SK-N-SH (cell line): ENCODE results near the gene TXLNA. TPM values are rescaled to one million over a fixed set of nuclear protein-coding genes. Genes with fewer than 3 reads are reported as not detected.

Experiments
- CTCF ChIA-PET: fragments of 300-600, 350-600 bp; formaldehyde crosslinking; extraction: SDS; loops from one replicate; lab custom pipeline; 2021; lab: Yijun Ruan, JAX
- POLR2A ChIA-PET: fragments of 350-600 bp; sonication (Branson Sonifier 250); formaldehyde crosslinking; extraction: SDS; loops from one replicate; lab custom pipeline; 2020; ENCODE audit warnings: antibody characterized with exemption, inconsistent platforms; lab: Yijun Ruan, JAX
- DNase-seq: peaks from one replicate; pipeline ENCODE4 v3.0.0; 2012
- H2AFZ ChIP-seq: fragments of 200-600 bp; sonication (generic); 2 replicates; pipeline ENCODE4 v1.8.1; 2016; ENCODE audit warnings: antibody characterized with exemption, mild to moderate bottlenecking, low read depth
- H3F3A ChIP-seq: fragments of 200-600 bp; sonication (generic); replicated peaks from 2 replicates; pipeline ENCODE3; 2016; ENCODE audit warnings: antibody characterized with exemption, mild to moderate bottlenecking; ENCODE audit not compliant: insufficient read depth
- H3K27ac ChIP-seq, 2 experiments: fragments of 200-500 bp in 1 of 2; fragments of 200-600 bp in 1 of 2; sonication (Bioruptor generic) in 1 of 2; sonication (generic), shearing (Covaris generic) in 1 of 2; 2 replicates each; pipeline versions ENCODE4 v1.5.1 to v1.6.1; 2014 to 2016; ENCODE audit warnings: low read depth in 2 of 2, inconsistent platforms in 1 of 2, low read length in 1 of 2, mild to moderate bottlenecking in 1 of 2, mixed read lengths in 1 of 2
- H3K27me3 ChIP-seq: fragments of 200-600 bp; sonication (generic), shearing (Covaris generic); 2 replicates; pipeline ENCODE4 v1.6.1; 2016; ENCODE audit warnings: mixed run types; ENCODE audit not compliant: insufficient read depth
- H3K36me3 ChIP-seq, 2 experiments: fragments of 200-500 bp in 1 of 2; fragments of 200-600 bp in 1 of 2; sonication (Bioruptor generic) in 1 of 2; sonication (generic) in 1 of 2; replicated peaks in 1 of 2; 2 replicates each; pipeline versions ENCODE3 to v1.5.1; 2014 to 2016; ENCODE audit warnings: low read length in 1 of 2, mild to moderate bottlenecking in 1 of 2; ENCODE audit not compliant: insufficient read depth in 2 of 2, control insufficient read depth in 1 of 2
- H3K4me1 ChIP-seq, 2 experiments: fragments of 200-500 bp in 1 of 2; fragments of 200-600 bp in 1 of 2; sonication (Bioruptor generic) in 1 of 2; sonication (generic), shearing (Covaris generic) in 1 of 2; 2 replicates each; pipeline versions ENCODE4 v1.5.1 to v1.6.1; 2014 to 2016; ENCODE audit warnings: low read depth in 1 of 2, low read length in 1 of 2, mixed run types in 1 of 2; ENCODE audit not compliant: insufficient read depth in 2 of 2, control insufficient read depth in 1 of 2
- H3K4me2 ChIP-seq: fragments of 200-600 bp; sonication (generic), shearing (Covaris generic); 2 replicates; pipeline ENCODE4 v1.6.1; 2017; ENCODE audit warnings: mixed run types
- H3K4me3 ChIP-seq, 2 experiments: fragments of 200-500 bp in 1 of 2; fragments of 200-600 bp in 1 of 2; sonication (Bioruptor generic) in 1 of 2; sonication (generic), shearing (Covaris generic) in 1 of 2; 2 replicates each; pipeline versions ENCODE4 v1.5.1 to v1.8.1; 2014 to 2016; ENCODE audit warnings: low read depth in 2 of 2, inconsistent platforms in 1 of 2, low read length in 1 of 2, mild to moderate bottlenecking in 1 of 2, mixed read lengths in 1 of 2, moderate library complexity in 1 of 2
- H3K79me2 ChIP-seq: fragments of 200-600 bp; sonication (generic); 2 replicates; pipeline ENCODE4 v1.8.1; 2017; ENCODE audit warnings: mild to moderate bottlenecking; ENCODE audit not compliant: insufficient read depth
- H3K9ac ChIP-seq: fragments of 200-600 bp; sonication (generic); 2 replicates; pipeline ENCODE4 v1.6.1; 2017; ENCODE audit warnings: mixed run types
- H3K9me2 ChIP-seq: fragments of 200-600 bp; sonication (generic); 2 replicates; pipeline ENCODE4 v1.6.1; 2017; ENCODE audit warnings: mixed run types
- H3K9me3 ChIP-seq: fragments of 200-600 bp; sonication (generic); 2 replicates; pipeline ENCODE4 v1.6.1; 2017; ENCODE audit warnings: mixed run types, mild to moderate bottlenecking, moderate library complexity
- H4K20me1 ChIP-seq: fragments of 200-600 bp; sonication (generic); 2 replicates; pipeline ENCODE4 v1.6.1; 2017; ENCODE audit warnings: mild to moderate bottlenecking, mixed run types; ENCODE audit not compliant: insufficient read depth
- CHD2 ChIP-seq: fragments of 150-350 bp; IDR thresholded peaks from 2 replicates; pipeline ENCODE4 v1.6.1; 2018; ENCODE audit warnings: low read length; ENCODE audit not compliant: partially characterized antibody
- ELF1 ChIP-seq: IDR thresholded peaks from 2 replicates; pipeline ENCODE4 v1.4.0; 2012
- NFIC ChIP-seq: IDR thresholded peaks from 2 replicates; pipeline ENCODE4 v1.4.0; 2012; ENCODE audit warnings: borderline replicate concordance
- RAD21 ChIP-seq: IDR thresholded peaks from 2 replicates; pipeline ENCODE4 v1.6.1; 2012; ENCODE audit warnings: mild to moderate bottlenecking, low read length
- SMC3 ChIP-seq: IDR thresholded peaks from 2 replicates; pipeline ENCODE4 v1.6.1; 2012; ENCODE audit warnings: low read depth, low read length, improper control_type of control experiment
- TAF1 ChIP-seq: IDR thresholded peaks from 2 replicates; pipeline ENCODE4 v1.6.1; 2012; ENCODE audit warnings: low read depth, mild to moderate bottlenecking, low read length, moderate library complexity, borderline replicate concordance
- TCF12 ChIP-seq: IDR thresholded peaks from 2 replicates; pipeline ENCODE4 v1.4.0; 2012
- WGBS: methylation state at CpG from one replicate; pipeline ENCODE4 v1.1.6; 2017; ENCODE audit warnings: low lambda C conversion rate; 5-methylcytosine and 5-hydroxymethylcytosine counted together
- polyA plus RNA-seq, 3 experiments: library from polyadenylated mRNA; depleted of rRNA; stranded (reverse); fragments of >200 nt; gene quantifications; 2 replicates each; pipeline ENCODE4 v1.2.3, GENCODE V29; 2012
- TF ChIP-seq, protein P1 (sequence below): fragments of 200-600 bp; sonication (generic); IDR thresholded peaks from 2 replicates; pipeline ENCODE4 v1.6.1; 2017; ENCODE audit warnings: antibody characterized with exemption, mild to moderate bottlenecking, moderate library complexity
- TF ChIP-seq, protein P2 (sequence below): IDR thresholded peaks from 2 replicates; pipeline ENCODE4 v1.4.0; 2012; ENCODE audit warnings: low read depth, borderline replicate concordance

TXLNA gene
- polyA plus RNA-seq, 1 of the 3 experiments (the other 2 are of a cell fraction), result 26.4 TPM

DNA sequence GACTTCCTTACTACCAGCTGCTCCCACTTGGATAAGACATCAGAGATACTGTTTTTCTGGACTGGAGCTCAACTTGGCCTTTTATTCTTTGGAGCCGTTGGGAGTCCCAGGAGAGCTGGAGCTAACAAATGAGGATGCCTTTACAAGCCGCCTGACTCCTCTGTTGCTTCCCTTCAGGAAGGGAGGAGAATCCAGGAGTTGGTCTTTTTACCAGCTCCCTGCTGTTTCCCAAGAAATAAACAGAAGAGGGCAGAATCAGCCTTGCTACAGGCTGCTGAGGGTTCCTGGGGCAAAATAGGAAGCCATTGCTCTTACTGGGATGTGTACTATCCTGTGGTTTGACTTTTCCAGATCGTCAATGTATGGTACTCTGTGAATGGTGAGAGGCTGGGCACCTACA lies 44.2 kb downstream of the TXLNA start:
- 86% methylated on average over 3 of the region's 3 CpGs for WGBS
- CTCF ChIA-PET, result interaction anchor here (0.9 to 4.3 kb wide), 3 partner anchors 11 to 25 kb away, joined by 3 to 20 read pairs (median 3); no protein-coding TSS in a partner anchor
- H3K79me2 ChIP-seq, result peaks cover 66% of the 10 kb centered on the region
- TF ChIP-seq RAD21, result 0 out of 2 replicates have a peak, but pooled peaks have one; percentile 10
- TF ChIP-seq ELF1, result no peak
- POLR2A ChIA-PET, result no interaction called here
- H3K9me2 ChIP-seq, result no peaks in the 10 kb centered on the region
- H3K27ac ChIP-seq, result no peak overlapping the region; a peak in 1 of 4 replicates
- H3K4me1 ChIP-seq, result peaks cover 8 to 17% of the 10 kb centered on the region in 2 experiments; a peak in 3 of 4 replicates
- H3K9me3 ChIP-seq, result no peaks in the 10 kb centered on the region
- peak overlapping the region; percentile 99 for H3K9ac ChIP-seq
- H3K4me2 ChIP-seq, result peak overlapping the region; percentile 90
- no peaks in the 10 kb centered on the region for H3F3A ChIP-seq
- peaks cover 29 to 47% of the 10 kb centered on the region in 2 experiments for H3K36me3 ChIP-seq
- no peak overlapping the region for H2AFZ ChIP-seq
- DNase-seq, result no peak
- H3K4me3 ChIP-seq, result peak overlapping the region; percentile 59 to 79; a peak in 3 of 4 replicates
- H4K20me1 ChIP-seq, result no peaks in the 10 kb centered on the region
- no peaks in the 10 kb centered on the region for H3K27me3 ChIP-seq

DNA sequence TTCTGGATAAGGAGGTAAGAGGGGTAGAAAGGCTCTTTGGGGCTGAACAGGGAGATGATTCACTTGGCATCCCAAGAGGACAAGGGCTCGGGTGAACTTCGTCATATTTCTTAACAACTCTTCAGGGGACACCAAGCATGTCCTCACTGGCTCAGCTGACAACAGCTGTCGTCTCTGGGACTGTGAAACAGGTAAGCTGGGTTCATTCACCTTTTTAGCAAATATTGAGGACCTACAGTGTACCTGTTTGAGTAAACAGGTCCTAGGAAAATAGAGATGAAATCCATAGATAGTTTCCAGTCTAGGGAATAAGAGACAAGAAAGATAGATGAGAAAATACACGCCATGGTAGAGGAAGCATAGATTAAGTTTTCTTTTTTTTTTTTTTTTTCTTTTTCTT lies 44.8 kb downstream of the TXLNA start:
- Histone ChIP-seq H3K79me2 (peaks cover 62% of the 10 kb centered on the region), H3K9ac (no peak overlapping the region), H3K27ac (no peak overlapping the region)

More for the DNA sequence above, 44.8 kb downstream of the TXLNA start:
- Histone ChIP-seq H2AFZ (no peak overlapping the region), H3K9me2 (no peaks in the 10 kb centered on the region), H3F3A (no peaks in the 10 kb centered on the region), H3K27me3 (no peaks in the 10 kb centered on the region), H3K36me3 (peaks cover 33 to 50% of the 10 kb centered on the region in 2 experiments)
- POLR2A ChIA-PET, result no interaction called here
- TF ChIP-seq TCF12 (no peak), SMC3 (no peak), TAF1 (no peak), CHD2 (no peak), NFIC (no peak)
- TF ChIP-seq, protein P1, sequence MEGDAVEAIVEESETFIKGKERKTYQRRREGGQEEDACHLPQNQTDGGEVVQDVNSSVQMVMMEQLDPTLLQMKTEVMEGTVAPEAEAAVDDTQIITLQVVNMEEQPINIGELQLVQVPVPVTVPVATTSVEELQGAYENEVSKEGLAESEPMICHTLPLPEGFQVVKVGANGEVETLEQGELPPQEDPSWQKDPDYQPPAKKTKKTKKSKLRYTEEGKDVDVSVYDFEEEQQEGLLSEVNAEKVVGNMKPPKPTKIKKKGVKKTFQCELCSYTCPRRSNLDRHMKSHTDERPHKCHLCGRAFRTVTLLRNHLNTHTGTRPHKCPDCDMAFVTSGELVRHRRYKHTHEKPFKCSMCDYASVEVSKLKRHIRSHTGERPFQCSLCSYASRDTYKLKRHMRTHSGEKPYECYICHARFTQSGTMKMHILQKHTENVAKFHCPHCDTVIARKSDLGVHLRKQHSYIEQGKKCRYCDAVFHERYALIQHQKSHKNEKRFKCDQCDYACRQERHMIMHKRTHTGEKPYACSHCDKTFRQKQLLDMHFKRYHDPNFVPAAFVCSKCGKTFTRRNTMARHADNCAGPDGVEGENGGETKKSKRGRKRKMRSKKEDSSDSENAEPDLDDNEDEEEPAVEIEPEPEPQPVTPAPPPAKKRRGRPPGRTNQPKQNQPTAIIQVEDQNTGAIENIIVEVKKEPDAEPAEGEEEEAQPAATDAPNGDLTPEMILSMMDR, result no peak
- TF ChIP-seq, protein P2, sequence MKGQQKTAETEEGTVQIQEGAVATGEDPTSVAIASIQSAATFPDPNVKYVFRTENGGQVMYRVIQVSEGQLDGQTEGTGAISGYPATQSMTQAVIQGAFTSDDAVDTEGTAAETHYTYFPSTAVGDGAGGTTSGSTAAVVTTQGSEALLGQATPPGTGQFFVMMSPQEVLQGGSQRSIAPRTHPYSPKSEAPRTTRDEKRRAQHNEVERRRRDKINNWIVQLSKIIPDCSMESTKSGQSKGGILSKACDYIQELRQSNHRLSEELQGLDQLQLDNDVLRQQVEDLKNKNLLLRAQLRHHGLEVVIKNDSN, result no peak
- TF ChIP-seq, all 33 proteins: peak for 0
- no peaks in the 10 kb centered on the region for H3K9me3 ChIP-seq
- CTCF ChIA-PET, result interaction anchor here (4.3 kb wide), 1 partner anchor 16 kb away, joined by 20 read pairs; no protein-coding TSS in a partner anchor
- DNase-seq, result no peak
- no peaks in the 10 kb centered on the region for H4K20me1 ChIP-seq
- H3K4me3 ChIP-seq, result no peak overlapping the region
- H3K4me1 ChIP-seq, result peaks cover 8 to 17% of the 10 kb centered on the region in 2 experiments; a peak in 3 of 4 replicates
- no peak overlapping the region for H3K4me2 ChIP-seq
- 96% methylated on average over 4 of the region's 4 CpGs for WGBS
